Ishikawa (cell line): ENCODE measurements around the gene STAMBPL1.
A peak's percentile ranks its signal among the peaks of the same experiment; 100 is the strongest.

Experiments used
- CEBPB ChIP-seq: IDR thresholded peaks from 2 replicates; pipeline ENCODE4 v1.6.1; 2012
- CREB1 ChIP-seq: IDR thresholded peaks from 2 replicates; pipeline ENCODE4 v1.6.1; 2012; ENCODE audit warnings: low read depth
- EGR1 ChIP-seq: IDR thresholded peaks from 2 replicates; pipeline ENCODE4 v1.6.1; 2012
- EP300 ChIP-seq: IDR thresholded peaks from 2 replicates; pipeline ENCODE4 v1.6.1; 2012; ENCODE audit warnings: borderline replicate concordance
- FOXM1 ChIP-seq: IDR thresholded peaks from 2 replicates; pipeline ENCODE4 v1.6.1; 2012; ENCODE audit warnings: low read depth, borderline replicate concordance
- NFIC ChIP-seq: IDR thresholded peaks from 2 replicates; pipeline ENCODE4 v1.6.1; 2012
- RAD21 ChIP-seq: IDR thresholded peaks from 2 replicates; pipeline ENCODE4 v1.6.1; 2012; ENCODE audit warnings: low read depth
- TAF1 ChIP-seq: IDR thresholded peaks from 2 replicates; pipeline ENCODE4 v1.6.1; 2012; ENCODE audit warnings: low read depth, mild to moderate bottlenecking
- TCF12 ChIP-seq: IDR thresholded peaks from 2 replicates; pipeline ENCODE4 v1.6.1; 2012; ENCODE audit warnings: low read depth
- TEAD4 ChIP-seq: IDR thresholded peaks from 2 replicates; pipeline ENCODE4 v1.6.1; 2012
- YY1 ChIP-seq: IDR thresholded peaks from 2 replicates; pipeline ENCODE4 v1.6.1; 2012; ENCODE audit warnings: low read depth
- ZBTB7A ChIP-seq: IDR thresholded peaks from 2 replicates; pipeline ENCODE4 v1.6.1; 2012; ENCODE audit warnings: low read depth
- TF ChIP-seq, protein P1 (sequence below): IDR thresholded peaks from 2 replicates; pipeline ENCODE4 v1.6.1; 2012
- TF ChIP-seq, protein P2 (sequence below): IDR thresholded peaks from 2 replicates; pipeline ENCODE4 v1.6.1; 2012; ENCODE audit warnings: low read depth, mild to moderate bottlenecking
- TF ChIP-seq, protein P3 (sequence below): IDR thresholded peaks from 2 replicates; pipeline ENCODE4 v1.6.1; 2012

STAMBPL1 gene

DNA sequence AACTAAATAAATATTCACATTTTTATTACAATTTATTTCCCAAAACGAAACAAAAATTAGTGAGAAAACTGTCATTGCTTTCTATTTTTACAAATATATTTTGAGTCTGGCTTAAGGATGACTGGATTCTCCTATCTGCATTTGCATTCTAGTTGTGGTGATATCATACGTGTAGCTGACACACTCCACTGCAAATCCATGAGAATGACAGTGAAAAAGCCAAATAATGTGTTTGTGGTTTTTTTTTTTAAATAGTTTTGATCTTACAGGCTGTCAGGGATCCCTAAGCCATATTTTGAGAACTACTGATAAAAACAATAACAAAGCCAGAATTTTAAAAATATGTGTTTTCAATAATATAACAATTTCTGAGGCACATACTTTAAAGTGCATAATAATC is 5.8 kb upstream of the STAMBPL1 start:
- TF ChIP-seq, protein P1, sequence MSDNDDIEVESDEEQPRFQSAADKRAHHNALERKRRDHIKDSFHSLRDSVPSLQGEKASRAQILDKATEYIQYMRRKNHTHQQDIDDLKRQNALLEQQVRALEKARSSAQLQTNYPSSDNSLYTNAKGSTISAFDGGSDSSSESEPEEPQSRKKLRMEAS, result no peak
- TF ChIP-seq, protein P2, sequence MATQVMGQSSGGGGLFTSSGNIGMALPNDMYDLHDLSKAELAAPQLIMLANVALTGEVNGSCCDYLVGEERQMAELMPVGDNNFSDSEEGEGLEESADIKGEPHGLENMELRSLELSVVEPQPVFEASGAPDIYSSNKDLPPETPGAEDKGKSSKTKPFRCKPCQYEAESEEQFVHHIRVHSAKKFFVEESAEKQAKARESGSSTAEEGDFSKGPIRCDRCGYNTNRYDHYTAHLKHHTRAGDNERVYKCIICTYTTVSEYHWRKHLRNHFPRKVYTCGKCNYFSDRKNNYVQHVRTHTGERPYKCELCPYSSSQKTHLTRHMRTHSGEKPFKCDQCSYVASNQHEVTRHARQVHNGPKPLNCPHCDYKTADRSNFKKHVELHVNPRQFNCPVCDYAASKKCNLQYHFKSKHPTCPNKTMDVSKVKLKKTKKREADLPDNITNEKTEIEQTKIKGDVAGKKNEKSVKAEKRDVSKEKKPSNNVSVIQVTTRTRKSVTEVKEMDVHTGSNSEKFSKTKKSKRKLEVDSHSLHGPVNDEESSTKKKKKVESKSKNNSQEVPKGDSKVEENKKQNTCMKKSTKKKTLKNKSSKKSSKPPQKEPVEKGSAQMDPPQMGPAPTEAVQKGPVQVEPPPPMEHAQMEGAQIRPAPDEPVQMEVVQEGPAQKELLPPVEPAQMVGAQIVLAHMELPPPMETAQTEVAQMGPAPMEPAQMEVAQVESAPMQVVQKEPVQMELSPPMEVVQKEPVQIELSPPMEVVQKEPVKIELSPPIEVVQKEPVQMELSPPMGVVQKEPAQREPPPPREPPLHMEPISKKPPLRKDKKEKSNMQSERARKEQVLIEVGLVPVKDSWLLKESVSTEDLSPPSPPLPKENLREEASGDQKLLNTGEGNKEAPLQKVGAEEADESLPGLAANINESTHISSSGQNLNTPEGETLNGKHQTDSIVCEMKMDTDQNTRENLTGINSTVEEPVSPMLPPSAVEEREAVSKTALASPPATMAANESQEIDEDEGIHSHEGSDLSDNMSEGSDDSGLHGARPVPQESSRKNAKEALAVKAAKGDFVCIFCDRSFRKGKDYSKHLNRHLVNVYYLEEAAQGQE, result no peak
- TF ChIP-seq NFIC, result no peak
- no peak for TF ChIP-seq FOXM1
- no peak for TF ChIP-seq CREB1
- TF ChIP-seq TAF1, result no peak
- no peak for TF ChIP-seq YY1
- TF ChIP-seq, protein P3, sequence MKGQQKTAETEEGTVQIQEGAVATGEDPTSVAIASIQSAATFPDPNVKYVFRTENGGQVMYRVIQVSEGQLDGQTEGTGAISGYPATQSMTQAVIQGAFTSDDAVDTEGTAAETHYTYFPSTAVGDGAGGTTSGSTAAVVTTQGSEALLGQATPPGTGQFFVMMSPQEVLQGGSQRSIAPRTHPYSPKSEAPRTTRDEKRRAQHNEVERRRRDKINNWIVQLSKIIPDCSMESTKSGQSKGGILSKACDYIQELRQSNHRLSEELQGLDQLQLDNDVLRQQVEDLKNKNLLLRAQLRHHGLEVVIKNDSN, result no peak
- TF ChIP-seq ZBTB7A, result no peak
- no peak for TF ChIP-seq EGR1
- no peak for TF ChIP-seq TEAD4

DNA sequence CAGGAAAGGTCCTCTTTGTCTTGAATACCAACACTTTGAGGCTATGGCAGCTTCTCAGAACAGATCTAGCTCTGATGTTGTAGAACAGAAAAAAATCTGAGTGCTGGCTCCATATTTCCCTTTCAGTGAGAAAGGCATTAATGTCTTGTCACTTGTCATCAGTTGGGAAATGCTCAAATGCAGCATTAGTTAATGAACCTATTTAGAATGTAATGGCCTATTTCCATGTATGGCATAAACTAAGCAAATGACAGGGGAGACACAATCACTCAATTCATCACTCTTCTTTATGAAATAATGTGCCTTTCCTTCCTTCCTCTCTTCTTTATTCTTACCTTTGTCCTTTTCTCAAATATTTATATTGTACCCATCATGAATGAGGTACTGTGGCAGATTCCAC is 5.0 kb upstream of the STAMBPL1 start:
- TF ChIP-seq FOXM1 (no peak), YY1 (no peak), CREB1 (no peak)
- TF ChIP-seq, protein P1, result no peak
- TF ChIP-seq, protein P2, result no peak

DNA sequence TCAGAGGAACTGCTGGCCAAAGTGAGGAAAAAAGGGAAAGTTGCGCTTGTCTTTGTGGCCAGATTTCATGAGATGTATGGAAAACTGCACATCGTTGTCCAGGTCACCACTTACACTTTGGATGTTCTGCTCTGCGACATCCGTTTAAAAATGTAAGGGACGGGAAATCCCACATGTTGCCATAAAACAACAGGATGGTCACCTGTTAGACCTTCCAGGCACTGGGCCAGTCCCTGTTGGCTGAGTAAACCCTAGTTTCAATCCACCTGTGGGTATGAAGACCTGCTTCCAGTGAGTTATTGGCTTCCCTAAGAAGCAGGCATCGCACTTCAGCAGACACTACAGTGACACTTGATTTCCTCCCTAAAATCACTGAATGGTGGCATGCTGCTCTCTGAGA is 2.7 kb upstream of the STAMBPL1 start:
- TF ChIP-seq TCF12, result no peak

DNA sequence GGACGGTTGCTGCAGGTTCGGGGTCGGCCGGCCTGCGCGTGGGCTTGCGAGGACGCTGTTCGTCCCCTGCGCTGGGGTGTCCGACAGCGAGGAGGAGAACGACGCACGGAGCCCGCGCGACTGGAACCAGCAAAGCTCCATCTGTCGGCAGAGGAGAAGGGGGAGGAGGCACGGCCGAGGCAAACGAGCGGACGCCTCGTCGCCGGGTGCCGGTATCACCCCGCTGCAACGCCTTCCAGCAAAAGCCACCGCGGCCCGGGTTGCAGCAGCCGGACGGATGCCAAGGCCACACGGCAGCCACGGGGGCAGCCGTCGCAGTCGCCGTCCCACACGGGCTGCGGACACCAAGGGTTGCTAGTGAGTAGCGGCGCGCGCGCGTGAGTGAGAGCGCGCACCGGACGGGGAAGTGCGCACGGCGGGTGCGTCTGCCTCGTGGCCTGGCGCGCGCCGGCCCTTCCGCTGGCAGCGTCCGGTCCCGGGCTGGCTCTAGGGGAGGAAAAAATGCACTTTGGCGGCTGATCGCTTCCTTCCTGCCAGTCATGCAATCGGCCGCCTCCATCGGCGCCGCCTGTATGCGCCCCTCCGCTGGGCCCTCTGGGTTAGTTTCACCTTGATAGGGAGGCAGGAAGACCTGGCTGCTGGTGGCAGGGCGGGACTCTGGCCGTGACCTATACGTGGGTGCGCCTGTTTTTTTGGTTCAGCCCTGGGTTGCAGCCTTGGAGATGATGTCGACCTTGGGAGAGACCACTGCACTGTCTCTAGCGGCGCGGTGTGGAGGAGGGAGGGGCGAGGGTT is 434 bp downstream of the STAMBPL1 start:
- TF ChIP-seq, protein P3, result peak; percentile 69
- TF ChIP-seq EP300, result no peak; the same call in 1 of the 2 replicates
- 0 out of 2 replicates have a peak, but pooled peaks have one; percentile 7 for TF ChIP-seq FOXM1
- peak; percentile 50 for TF ChIP-seq YY1
- TF ChIP-seq, protein P1, result peak; percentile 96
- 0 out of 2 replicates have a peak, but pooled peaks have one; percentile 17 for TF ChIP-seq CEBPB
- TF ChIP-seq TEAD4, result peak; percentile 59
- TF ChIP-seq RAD21, result peak; percentile 11; the same call in 1 of the 2 replicates
- no peak for TF ChIP-seq CREB1
- peak; percentile 50; the same call in 1 of the 2 replicates for TF ChIP-seq NFIC
- no peak for TF ChIP-seq EGR1
- TF ChIP-seq, protein P2, result no peak
- TF ChIP-seq ZBTB7A, result peak; percentile 64
- TF ChIP-seq TAF1, result peak; percentile 60
- TF ChIP-seq TCF12, result peak; percentile 73
